PC-9 (cell line): ENCODE measurements around the gene SYDE1. TPM values are rescaled to one million over a fixed set of nuclear protein-coding genes. Genes with fewer than 3 reads are reported as not detected.

Experiments
- BruUV-seq: library from RNA; stranded (reverse); fragments of 400-500 nt; replicated peaks from 2 replicates; lab custom pipeline; 2021; lab: Mats Ljungman, UMichigan
- CTCF ChIA-PET: fragments of 300-600 bp; sonication (Branson Sonifier 250); formaldehyde crosslinking; loops from one replicate; lab custom pipeline; 2022; ENCODE audit warnings: antibody characterized with exemption; lab: Charles Lee
- POLR2A ChIA-PET: fragments of 300-600 bp; sonication (Branson Sonifier 250); formaldehyde crosslinking; loops from one replicate; lab custom pipeline; 2022; ENCODE audit warnings: antibody characterized with exemption; ENCODE audit not compliant: unreplicated experiment; lab: Charles Lee
- DNase-seq, 2 experiments: peaks; one replicate each; pipeline versions ENCODE4 v3.0.0 to v3.0.0-alpha.2; 2015 to 2022; ENCODE audit warnings: mixed read lengths in 1 of 2
- H2AFZ ChIP-seq: fragments of 200-600 bp; sonication (generic); 2 replicates; pipeline ENCODE4 v1.8.1; 2017; ENCODE audit warnings: antibody characterized with exemption
- H3F3A ChIP-seq: fragments of 200-600 bp; sonication (generic); 2 replicates; pipeline ENCODE4 v1.8.1; 2017; ENCODE audit warnings: antibody characterized with exemption, mild to moderate bottlenecking, low read depth; ENCODE audit not compliant: insufficient read depth
- H3K27ac ChIP-seq: fragments of 200-600 bp; sonication (generic); 2 replicates; pipeline ENCODE4 v1.6.1; 2016; ENCODE audit warnings: mixed run types
- H3K27me3 ChIP-seq: fragments of 200-600 bp; sonication (generic); 2 replicates; pipeline ENCODE4 v1.6.1; 2016; ENCODE audit warnings: low read depth, mixed run types; ENCODE audit not compliant: insufficient read depth
- H3K36me3 ChIP-seq: fragments of 200-600 bp; sonication (generic); 2 replicates; pipeline ENCODE4 v1.6.1; 2016; ENCODE audit warnings: low read depth, mixed run types
- H3K4me1 ChIP-seq: fragments of 200-600 bp; sonication (generic); replicated peaks from 2 replicates; pipeline ENCODE4 v1.6.1; 2016; ENCODE audit warnings: mixed run types; ENCODE audit not compliant: insufficient read depth
- H3K4me2 ChIP-seq: fragments of 200-600 bp; sonication (generic); 2 replicates; pipeline ENCODE4 v1.6.1; 2017; ENCODE audit warnings: mixed run types
- H3K4me3 ChIP-seq: fragments of 200-600 bp; sonication (generic); 2 replicates; pipeline ENCODE4 v1.6.1; 2016; ENCODE audit warnings: mixed run types
- H3K79me2 ChIP-seq: fragments of 200-600 bp; sonication (generic); 2 replicates; pipeline ENCODE4 v1.6.1; 2017; ENCODE audit warnings: low read depth, mixed run types
- H3K9me2 ChIP-seq: fragments of 200-600 bp; sonication (generic); 2 replicates; pipeline ENCODE4 v1.8.1; 2017; ENCODE audit warnings: mild to moderate bottlenecking; ENCODE audit not compliant: insufficient read depth
- H3K9me3 ChIP-seq: fragments of 200-600 bp; sonication (generic); 2 replicates; pipeline ENCODE4 v1.8.1; 2016; ENCODE audit warnings: low read depth; ENCODE audit not compliant: insufficient read depth
- H4K20me1 ChIP-seq: fragments of 200-600 bp; sonication (generic); 2 replicates; pipeline ENCODE4 v1.8.1; 2017; ENCODE audit not compliant: insufficient read depth
- CTCF ChIP-seq: fragments of 200-600 bp; sonication (generic); conservative IDR thresholded peaks from 2 replicates; pipeline ENCODE4 v1.6.1; 2017; ENCODE audit warnings: mixed run types, antibody characterized with exemption, mild to moderate bottlenecking, moderate library complexity
- EZH2 ChIP-seq: fragments of 200-600 bp; sonication (generic); IDR thresholded peaks from 2 replicates; pipeline ENCODE4 v1.8.0; 2017; ENCODE audit warnings: antibody characterized with exemption, low read depth
- intact Hi-C: fragments of 100-400 bp; cut with micrococcal nuclease; formaldehyde crosslinking; loops from one replicate; pipeline ENCODE4 v1.10.0; 2022; ENCODE audit not compliant: unreplicated experiment
- total RNA-seq: library from RNA; stranded (reverse); gene quantifications from 2 replicates; pipeline ENCODE4 v1.2.3, GENCODE V29; 2021

Gene SYDE1
- total RNA-seq, 1 experiment from 2014 or later, result 2.7 TPM

- no TSS peak for BruUV-seq
- Histone ChIP-seq H4K20me1 (no peaks in the 10 kb centered on the region), H3K4me3 (no peak overlapping the region), H3K36me3 (peaks cover 22% of the 10 kb centered on the region), H3K27ac (no peak overlapping the region), H3K79me2 (peaks cover 24% of the 10 kb centered on the region), H3K27me3 (no peaks in the 10 kb centered on the region), H3K9me2 (no peaks in the 10 kb centered on the region), H3K9me3 (no peaks in the 10 kb centered on the region), H3K4me1 (peaks cover 17% of the 10 kb centered on the region), H2AFZ (no peak overlapping the region), H3F3A (peaks cover 2% of the 10 kb centered on the region; the same call in 1 of the 2 replicates), H3K4me2 (no peak overlapping the region)
- no peak for DNase-seq
- TF ChIP-seq EZH2 (no peak), CTCF (no peak; the same call in 1 of the 2 replicates)
- intact Hi-C loops, result no loop called here
- ChIA-PET POLR2A (interaction anchor here (0.6 kb wide), 1 partner anchor 130 kb away, joined by 4 read pairs; no protein-coding TSS in a partner anchor), CTCF (no interaction called here)
Measured at GRCh38 chr19:15120135-15121026, 13.2 kb downstream of the SYDE1 start.

GRCh38 chr19:15122331-15123030, 15.3 kb downstream of the SYDE1 start:
- CTCF ChIA-PET, result no interaction called here
- Histone ChIP-seq H3F3A (peaks cover 8% of the 10 kb centered on the region; the same call in 1 of the 2 replicates), H3K27ac (no peak overlapping the region), H3K36me3 (peaks cover 21% of the 10 kb centered on the region), H3K9me2 (no peaks in the 10 kb centered on the region), H4K20me1 (no peaks in the 10 kb centered on the region), H3K4me2 (no peak overlapping the region), H3K4me3 (no peak overlapping the region), H3K4me1 (peaks cover 24% of the 10 kb centered on the region), H3K27me3 (no peaks in the 10 kb centered on the region), H3K9me3 (no peaks in the 10 kb centered on the region), H2AFZ (no peak overlapping the region), H3K79me2 (peaks cover 24% of the 10 kb centered on the region)
- no TSS peak for BruUV-seq
- no peak for DNase-seq
- intact Hi-C loops, result no loop called here
- TF ChIP-seq EZH2, result no peak
- no peak for TF ChIP-seq CTCF
- POLR2A ChIA-PET, result interaction anchor here (0.6 kb wide), 1 partner anchor 26 kb away, joined by 5 read pairs; no protein-coding TSS in a partner anchor
